GM18868 (cell line): ENCODE measurements around the gene MAN1C1.
"Not testable (repeated sequence)": the region's sequence is repeated elsewhere in the genome, so short reads cannot be mapped to it uniquely, and the experiment has no call there.

Source experiments
- ATAC-seq: cut with Tn5 transposase; IDR thresholded peaks from one replicate; pipeline ENCODE4 v1.9.1; 2021; ENCODE audit warnings: mild to moderate bottlenecking, moderate library complexity; ENCODE audit not compliant: unreplicated experiment

The MAN1C1 gene

DNA sequence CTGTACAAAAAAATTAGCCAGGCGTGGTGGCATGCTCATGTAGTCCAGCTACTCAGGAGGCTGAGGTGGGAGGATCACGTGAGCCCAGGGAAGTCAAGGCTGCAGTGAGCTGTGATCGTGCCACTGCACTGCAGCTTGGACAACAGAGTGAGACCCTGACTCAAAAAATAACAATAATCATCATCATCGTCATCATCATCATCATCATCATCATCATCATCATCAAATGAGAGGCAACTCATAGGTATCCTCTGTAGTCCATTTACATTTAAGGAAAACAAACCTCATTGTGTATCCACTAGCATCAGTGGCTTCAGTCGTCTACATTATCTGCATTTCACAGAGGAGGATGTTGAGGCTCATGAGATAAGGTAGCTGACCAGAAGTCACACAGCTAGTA, 114.6 kb downstream of the MAN1C1 start:
- no peak for ATAC-seq

DNA sequence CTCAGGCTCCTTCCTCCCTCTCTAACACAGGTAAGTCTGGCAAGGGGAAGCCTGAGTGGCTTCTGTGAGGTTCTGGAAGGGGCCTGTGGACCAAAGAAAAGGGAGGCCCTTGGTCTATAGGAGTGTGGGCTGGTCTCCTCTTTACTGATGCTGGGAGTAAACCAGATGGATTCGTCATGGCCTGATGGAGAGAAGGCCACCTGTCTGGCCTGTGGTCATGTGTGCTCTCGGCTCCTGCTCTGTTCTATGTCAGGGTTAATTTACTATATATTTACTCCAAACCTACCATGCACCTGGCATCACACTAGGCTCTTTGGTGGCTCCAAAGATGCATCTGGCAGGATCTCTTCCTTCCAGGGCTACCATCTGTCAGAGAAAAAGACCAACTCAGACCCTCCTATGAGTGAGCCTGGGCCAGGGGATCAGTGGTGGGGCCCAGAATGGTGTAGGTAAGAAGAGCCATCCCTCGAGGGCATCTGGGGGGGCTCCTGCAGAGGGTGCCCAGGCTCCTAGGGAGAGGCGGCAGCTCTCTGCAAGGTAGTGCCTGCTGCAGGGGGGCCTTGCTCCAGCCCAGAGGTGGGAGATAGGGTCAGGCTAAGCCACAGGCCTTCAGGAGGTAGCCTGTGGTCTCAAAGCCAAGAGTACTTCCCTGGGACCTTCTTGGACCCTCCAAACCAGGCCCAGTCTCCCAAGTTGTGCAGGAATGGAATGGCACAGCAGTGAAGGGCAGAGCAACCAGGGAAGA, 115.2 kb downstream of the MAN1C1 start:
- no peak for ATAC-seq

DNA sequence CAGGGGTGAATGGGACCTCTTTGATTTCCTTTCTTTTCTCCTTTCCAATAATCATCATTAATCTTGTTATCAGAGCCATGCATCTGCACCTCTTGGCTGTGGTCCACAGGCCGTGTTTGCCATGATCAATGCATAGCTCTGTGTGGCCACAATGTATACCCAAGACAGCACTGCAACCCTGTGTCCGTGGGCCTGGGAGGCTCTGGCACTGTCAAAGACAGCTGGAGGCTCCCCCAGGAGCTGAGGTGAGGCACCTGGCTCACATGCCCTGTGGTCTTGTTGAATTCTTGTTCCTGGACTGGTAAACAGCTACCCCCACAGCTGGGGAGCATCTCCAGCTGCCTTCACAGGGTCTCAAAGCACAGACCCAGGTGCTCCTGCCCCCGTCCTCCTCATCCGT, 116.2 kb downstream of the MAN1C1 start:
- no peak for ATAC-seq

DNA sequence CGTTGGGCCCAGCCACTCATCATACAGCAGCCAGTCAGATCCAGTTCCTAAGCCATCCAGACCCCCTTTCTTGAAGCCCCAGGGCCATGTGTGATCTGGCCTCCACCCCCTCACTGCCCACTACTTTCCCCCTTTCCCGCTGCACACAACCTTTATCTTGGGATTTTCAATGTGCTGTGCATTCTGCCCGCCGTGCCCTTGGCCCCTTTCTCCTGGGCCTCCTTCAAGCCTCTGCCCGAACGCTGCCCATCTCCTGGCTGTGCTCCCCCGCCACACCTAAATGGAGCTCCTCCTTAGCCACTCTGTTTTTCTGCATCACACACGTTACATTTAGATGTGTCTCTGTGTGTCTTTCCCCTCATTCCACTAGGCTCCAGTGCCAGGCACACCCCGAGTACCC, 116.7 kb downstream of the MAN1C1 start:
- ATAC-seq = no peak

DNA sequence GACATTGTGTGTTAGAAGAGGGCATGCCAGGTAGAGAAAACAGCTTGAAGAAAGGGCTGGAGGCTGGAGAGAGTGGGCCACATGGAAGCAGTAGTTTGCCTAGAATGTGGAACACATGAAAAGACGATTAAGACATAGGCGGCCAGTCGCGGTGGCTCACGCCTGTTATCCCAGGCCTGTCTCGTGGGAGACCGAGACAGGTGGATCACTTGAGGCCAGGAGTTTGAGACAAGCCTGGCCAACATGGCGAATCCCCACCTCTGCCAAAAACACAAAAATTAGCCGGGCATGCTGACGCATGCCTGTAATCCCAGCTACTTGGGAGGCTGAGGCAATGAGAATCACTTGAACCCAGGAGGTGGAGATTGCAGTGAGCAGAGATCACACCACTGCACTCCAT, 118.4 kb downstream of the MAN1C1 start:
- not testable (repeated sequence) for ATAC-seq

DNA sequence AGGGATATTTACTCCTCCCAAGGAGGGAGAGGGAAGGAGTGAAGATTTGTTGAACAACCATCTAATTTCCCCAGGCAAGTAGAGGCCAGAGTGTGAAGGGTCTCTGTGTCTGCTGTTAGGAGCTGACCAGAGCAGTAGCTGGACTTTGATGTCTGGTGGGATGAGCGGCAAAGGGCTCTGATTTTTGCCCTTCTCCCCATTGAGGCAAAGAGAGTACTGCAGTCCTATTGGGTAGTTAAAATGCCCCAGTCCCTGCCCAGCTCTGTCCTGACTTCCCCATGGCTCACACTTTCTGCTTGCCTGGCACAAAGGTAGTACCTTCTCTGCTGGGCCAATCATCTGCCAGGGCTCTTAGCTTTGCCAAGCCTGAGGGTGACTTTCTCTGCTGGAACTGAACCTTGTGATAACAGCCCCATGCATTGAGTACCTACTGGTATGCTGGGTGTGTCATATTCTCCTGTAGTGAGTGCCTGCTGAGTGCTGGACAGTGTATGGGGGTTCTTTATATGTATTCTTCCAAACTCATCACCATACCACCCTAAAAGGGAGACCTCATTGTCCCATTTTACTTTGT, 119.5 kb downstream of the MAN1C1 start:
- no peak for ATAC-seq

DNA sequence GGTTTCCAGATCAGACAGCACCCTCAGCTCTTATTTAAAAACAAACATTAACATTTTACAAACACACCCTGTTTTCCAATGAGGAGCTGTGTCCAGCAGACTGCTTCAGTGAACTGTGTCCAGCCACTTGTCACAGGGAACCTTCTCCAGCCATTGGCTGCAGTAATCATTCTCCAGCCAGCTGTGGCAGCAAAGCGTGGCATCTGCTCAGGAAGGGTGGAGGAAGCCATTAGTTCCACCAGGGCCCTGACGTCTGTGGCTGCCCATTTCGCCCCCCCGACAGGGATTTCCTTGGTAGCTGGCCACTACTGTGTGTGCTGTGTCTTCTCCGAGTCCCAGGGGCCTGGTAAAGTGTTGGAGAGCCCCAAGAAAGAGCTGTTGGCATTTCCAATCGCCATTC, 120.5 kb downstream of the MAN1C1 start:
- ATAC-seq = no peak

DNA sequence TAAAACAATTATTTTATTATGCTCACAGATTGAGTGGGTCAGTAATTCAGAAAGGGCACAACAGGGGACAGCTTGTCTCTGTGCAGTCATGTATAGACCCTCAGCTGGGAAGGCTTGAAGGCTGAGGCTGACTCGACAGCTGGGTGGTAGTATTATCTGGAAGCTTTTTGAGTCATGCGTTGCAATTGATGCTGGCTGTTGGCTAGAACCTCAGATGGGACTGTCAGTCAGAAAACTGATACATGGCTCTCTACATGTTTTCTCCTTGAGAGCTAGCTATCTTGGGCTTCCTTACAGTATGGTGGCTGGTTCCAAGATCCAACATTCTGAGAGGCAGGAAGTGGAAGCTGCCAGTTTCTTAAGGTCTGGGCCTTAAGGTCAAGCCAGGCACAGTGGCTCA, 121.9 kb downstream of the MAN1C1 start:
- ATAC-seq = no peak

DNA sequence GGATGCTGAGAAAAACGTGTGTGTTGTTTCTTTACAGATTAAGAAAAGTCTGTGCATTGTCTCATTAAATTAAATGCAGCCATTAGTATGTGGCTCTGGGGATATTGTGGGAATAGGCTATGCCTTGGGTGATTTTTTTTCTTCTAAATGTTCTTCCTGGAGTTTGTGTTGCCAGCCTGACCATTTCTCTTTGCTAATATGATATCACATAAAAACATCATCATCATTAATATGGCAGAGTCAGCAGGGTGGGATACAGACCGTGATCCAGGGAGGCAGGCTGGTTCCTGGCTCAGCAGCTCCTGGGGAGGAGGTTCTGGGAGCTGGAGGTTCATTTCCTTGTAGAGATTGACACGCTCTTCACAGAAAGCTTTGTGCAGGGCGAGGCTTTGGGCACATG, 122.8 kb downstream of the MAN1C1 start:
- ATAC-seq = no peak

DNA sequence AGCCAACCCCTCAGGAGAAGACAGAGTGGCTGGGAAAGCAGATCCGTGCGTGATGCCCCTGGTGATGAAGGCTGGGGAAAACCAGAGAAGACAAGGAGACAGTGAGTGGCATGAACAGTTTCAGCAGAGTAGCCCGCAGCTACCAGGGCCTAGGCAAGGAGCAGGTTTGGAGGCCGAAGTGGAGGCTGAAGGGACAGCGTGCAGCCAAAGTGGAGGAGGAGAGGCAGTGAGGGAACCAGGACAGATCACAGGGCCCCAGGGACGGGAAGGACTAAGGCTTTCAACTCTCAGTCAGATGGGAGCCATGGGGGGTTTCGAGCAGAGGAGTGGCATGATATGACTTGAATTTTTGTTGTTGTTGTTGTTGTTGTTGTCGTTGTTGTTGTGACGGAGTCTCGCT, 123.5 kb downstream of the MAN1C1 start:
- no peak for ATAC-seq

DNA sequence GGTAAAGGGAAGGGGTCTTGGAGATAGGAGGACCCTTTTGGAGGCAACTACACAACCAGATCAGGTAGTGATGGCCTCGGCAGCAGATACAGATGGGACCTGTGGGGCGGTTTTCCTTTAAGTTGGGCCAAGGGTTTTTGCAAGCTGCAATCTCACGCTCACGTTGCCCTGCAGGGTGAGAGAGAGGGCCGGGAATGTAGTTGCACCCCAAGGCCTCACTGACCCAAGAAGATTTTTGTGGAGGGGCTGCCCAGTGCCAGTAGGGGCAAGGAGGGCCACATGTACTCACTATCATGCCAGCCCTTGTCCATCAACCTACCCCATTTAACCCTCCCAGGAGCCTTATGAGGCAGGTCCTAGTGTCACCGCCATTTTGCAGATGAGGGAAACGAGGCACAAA, 125.7 kb downstream of the MAN1C1 start:
- ATAC-seq = no peak

DNA sequence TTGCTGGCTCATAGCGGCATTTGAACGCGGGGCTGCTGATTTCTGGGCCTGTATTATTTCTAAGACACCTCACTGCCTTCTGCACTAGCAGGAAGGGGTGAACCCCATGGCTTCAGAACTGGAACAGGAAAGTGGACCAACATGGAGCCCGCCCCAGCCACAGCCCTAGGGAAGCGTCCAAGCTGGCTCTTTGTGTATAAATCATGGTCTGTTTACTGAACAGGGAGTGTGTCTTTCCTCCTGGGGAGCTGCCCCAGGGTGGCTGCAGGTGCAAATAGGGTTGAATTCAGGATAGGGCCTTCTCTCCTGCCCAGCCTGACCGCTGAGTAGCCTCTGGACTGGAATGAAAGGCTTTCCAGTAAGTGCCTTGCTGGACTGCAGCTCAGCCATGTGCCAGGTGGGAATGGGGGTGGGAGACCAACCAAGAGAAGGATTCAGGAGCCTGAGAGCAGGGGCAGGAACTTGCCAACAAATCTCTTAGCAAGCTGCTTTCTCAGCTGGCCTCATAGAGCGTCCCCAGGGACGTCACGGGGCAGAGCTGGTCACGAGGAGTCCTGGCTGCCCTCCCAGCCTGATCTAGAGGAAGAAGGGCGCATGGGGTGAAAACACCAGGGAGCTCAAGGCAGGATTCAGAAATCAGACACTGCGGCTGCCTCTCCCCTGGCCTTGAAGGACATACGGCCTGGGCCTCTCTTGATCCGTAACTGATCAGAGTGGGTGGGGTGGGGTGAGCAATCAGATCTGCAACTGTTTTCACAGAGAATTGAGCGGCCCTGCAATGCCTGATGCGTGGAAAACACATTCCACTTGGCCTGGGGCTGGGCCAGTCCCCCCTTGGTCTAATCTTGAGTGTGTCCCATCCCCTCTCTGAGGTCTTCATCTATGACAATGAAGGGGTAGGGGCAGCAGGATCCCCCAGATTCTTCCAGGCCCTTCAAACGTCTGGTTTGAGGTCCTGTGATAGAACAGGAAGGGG, 126.9 kb downstream of the MAN1C1 start:
- no peak for ATAC-seq

DNA sequence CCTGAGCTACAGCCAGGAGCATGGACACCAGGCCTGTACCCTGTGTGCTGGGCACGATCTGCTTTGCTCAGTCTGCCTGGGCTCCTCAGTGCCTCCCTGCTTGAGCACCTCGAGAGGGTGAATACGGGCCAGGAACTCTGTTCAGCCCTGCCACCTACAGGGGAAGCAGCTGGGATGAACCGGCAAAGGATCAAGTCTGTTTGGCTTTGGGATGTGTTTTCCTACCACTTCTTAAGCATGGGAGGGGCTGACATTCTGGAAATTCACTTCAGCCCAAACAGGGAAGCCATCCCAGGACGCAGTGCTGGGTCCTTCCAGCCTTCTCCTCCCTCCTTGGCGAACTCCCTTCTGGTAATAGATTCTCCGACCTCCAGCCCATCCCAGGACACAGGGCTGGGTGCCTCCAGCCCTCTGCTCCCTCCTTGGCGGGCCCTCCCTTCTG, 127.6 kb downstream of the MAN1C1 start:
- ATAC-seq = no peak

DNA sequence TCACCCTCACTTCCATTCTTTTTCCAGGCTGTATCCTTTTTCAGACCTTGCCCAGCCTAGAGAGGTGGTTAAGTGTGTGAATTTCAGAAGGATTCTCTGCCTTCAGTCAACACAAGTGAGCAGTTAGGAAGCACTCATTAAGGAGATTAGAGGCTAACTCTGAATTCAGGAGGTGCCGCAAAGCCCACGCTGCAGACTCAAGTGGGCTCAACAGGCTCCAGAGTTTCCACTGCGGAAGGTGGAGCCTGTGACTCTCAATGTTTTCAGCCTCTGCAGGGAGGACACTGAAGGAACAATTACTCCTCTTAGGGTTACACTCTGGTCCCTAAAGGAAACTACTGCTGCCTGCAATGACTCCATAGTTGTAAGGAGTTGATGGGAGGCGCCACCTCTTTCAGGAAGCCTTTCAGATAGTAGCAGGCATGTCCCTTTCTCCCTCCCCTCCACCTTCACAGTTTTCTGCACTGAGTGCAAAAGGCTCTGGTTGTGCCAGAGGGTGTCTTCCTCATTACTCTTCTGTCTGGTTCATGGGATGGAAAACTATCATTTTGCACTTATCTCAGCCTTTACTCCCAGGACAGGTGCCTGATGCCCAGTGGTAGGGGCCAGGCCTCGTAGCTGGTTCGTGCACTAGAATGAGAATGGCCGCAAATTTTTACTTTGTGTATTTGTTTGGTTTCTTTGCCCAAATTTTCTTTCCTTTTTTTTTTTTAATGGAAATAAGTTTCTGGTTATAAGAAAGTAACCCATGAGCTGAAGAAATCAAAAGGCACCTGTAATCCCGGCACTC, 128.2 kb downstream of the MAN1C1 start:
- no peak for ATAC-seq

DNA sequence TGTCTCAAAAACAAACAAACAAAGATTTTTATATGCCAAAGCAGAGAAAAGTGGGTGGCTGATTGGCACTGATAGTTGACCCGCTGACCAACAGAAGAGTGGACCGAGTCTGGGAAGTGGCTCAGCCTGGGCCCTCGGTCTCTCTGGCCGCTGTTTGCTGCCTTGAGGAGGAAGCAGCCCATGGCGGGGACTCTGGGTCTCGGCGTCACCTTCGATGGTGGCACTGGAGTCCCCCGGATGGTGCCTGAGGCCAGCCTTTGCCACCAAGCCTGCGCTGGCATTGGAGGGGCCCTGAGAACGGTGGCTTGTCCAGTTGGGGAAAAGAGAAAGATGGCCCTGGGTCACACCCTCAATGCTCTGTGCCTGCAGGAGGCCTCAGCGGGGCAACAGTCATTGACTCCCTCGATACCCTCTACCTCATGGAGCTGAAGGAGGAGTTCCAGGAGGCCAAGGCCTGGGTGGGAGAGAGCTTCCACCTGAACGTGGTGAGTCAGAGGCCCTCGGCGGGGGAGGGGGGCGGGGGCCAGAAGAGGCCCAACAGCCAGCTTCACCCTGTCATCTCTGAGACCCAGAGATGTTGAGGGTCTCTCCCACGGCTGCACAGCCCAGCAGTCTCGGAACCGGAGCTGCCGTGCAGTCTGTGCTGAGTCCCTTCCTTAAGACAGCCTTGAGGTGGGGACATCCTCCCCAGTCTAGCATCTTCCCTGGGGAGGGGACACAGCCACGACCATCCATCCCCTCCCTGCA, 129.9 kb downstream of the MAN1C1 start:
- no peak for ATAC-seq

DNA sequence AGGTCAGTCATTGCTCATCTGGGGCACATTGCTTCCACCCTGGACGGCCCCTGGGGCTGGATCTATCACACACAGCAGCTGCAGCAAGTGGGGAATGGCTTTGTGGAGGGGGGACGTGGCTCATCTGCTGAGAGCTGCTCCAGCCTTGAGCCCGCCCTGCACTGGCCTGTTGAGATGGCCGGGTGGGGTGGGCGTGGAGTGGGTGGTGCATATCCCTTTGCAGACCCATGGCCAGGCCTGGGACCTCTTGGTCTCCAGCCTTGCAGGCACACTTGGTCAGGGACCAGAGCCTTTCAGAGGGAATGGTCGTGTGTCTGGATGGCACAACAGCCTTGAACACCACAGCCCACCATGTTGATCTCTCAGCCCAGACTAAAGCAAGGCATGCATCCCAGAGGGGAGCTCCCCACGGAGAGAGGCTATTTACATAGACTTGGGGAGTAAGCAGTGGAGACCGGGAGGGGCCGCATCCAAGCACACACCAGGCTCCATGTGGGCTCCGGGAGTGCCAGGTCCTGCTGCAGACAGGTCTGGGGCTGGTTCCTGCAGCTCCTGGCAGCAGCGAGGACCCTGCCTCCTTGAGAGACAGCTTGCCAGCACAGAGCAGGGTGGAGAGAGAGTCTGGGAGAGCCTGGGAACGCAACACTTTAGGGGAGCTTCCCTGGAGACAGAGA, 130.6 kb downstream of the MAN1C1 start:
- ATAC-seq = no peak

DNA sequence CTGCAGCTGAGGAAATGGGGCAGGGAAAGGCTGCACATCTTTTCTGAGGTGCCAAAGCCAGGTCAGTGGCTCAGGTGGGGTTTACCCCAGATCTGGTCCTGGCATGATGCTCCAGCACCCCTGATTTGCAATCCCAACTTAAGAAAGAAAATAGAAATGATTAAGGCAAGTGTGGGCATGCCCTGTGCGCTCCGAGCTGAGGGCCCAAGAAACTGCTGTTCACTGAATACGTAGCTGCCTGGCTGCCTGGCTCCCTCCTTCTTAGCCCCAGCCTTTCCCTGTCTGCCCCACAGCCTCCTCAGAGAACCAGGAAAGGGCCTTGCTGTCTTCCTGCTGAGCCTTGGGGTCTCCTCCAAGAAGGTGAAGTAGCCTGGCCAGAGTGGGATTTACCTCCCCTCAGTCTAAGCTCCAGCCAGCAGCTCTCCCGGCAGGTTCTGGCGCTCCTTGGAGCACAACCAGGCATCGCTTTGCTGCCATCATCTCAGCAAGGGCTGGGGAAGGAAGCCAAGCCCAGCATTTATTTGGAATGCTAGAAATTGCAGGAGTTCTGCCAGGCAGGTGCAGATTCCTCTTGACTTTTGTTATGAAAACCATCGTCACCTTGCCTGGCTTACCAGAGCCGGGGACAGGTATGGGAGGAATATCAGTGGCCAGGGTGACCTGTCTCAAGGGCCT, 132.1 kb downstream of the MAN1C1 start:
- no peak for ATAC-seq

DNA sequence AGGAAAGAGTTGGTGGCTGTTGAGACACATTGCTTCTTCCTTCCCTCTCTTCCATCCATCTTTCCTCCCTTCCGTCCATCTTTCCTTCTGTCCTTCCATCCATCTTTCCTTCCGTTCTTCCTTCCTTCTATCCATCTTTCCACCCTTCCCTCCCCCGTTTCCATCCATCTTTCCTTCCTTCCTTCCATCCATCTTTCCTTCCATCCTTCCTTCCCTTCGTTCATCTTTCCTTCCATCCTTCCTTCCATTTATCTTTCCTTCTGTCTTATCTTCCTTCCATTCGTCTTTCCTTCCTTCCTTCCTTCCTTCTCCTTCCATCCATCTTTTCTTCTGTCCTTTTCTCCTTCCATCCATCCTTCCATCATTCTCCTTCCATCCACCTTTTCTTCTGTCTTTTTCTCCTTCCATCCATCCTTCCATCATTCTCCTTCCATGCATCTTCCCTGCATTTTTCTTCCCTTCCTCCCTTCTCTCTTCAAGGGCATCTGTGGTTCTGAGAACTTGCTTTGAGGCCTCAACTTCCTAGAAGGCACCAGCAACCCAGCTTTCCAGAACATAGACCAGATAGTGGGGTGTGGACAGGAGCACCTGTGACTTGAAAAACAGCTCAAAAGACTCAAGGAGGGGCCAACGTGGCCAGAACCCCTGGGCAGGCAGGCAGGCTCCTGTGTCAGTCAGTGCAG, 134.5 kb downstream of the MAN1C1 start:
- no peak for ATAC-seq
